Measurements from ENCODE around the gene DACT2. TPM values are rescaled to one million over a fixed set of nuclear protein-coding genes. Genes with fewer than 3 reads are reported as not detected.

The DACT2 gene
- total RNA-seq, 1 donor from 2014 or later, result 0.36 TPM

DNA sequence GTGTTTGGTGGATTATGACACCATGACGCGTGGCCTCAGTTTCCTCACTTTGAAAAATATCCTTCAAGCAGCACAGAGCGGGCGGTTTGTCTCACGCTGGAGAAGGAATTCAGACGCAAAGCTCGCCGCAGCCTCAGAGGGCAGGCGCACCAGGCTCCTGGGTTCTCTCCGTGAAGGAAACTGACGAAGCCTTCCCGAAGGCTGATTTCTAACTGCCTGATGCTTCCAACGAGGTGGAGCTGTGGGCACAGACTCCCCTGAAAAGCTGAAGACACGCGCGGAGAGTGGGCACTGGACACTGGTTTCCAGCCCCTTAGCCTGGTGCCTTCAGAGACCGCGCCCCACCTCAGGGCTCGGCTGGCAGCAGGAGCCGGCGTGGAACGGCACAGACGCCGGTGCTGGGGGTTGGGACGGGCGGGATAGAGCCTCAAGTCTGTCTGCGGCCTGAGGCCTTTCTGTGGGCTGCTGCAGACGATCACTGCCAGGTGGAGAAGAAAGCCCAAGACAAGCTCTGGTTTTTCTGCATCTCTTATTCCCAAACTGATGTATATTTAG is 56.1 kb downstream of the DACT2 start:
- no peak overlapping the region for H3K4me3 ChIP-seq
- no peaks in the 10 kb centered on the region for H3K79me2 ChIP-seq (ENCODE audit: low read depth)
- Mint-ChIP-seq H3K9me3 (no peaks in the 10 kb centered on the region), H3K27ac (no peak overlapping the region), H3K36me3 (no peaks in the 10 kb centered on the region), H3K27me3 (ENCODE audit: insufficient read depth, low read depth) (peaks cover 2% of the 10 kb centered on the region), H3K4me1 (peaks cover 4% of the 10 kb centered on the region), H3K4me3 (no peak overlapping the region)
- DNase-seq (ENCODE audit: low spot score), result no peak
- H3K36me3 ChIP-seq, result no peaks in the 10 kb centered on the region
- H3K27ac ChIP-seq, result no peak overlapping the region
- no peak overlapping the region for H3K9ac ChIP-seq
- no peak overlapping the region for H3K4me2 ChIP-seq
- H2AFZ ChIP-seq (replicated peaks), result no peak overlapping the region
- no peaks in the 10 kb centered on the region for H4K20me1 ChIP-seq (ENCODE audit: low read depth)
- no peaks in the 10 kb centered on the region for H3K4me1 ChIP-seq
- H3K9me3 ChIP-seq (ENCODE audit: low read depth), result no peaks in the 10 kb centered on the region
- no peaks in the 10 kb centered on the region for H3F3A ChIP-seq (ENCODE audit: low read depth)
- H3K27me3 ChIP-seq, result no peaks in the 10 kb centered on the region
- no peak for TF ChIP-seq EZH2phosphoT487 (IDR thresholded peaks at IDR 0.05)
- no peak for TF ChIP-seq CTCF (IDR thresholded peaks at IDR 0.05)
- TF ChIP-seq EZH2 (IDR thresholded peaks at IDR 0.05), result no peak

DNA sequence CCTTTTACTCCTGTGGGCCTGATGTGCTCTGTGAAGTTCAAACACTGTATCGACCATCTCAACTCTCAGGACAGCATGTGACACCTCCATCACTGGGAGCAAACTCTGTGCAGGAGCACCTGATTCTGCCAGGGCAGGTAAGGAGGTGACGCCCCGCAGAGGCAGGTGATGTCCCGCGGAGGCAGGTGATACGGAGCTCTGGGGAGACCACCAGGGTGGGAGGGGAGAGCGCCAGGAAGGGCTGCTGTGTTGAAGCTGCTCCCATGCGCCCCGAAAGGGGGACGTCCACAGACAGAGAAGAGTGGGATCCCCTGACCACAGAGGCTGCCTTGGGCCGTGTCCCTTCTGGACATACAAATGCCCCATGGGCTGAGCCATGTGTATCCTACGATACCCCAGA is 58.3 kb downstream of the DACT2 start:
- H3K79me2 ChIP-seq (ENCODE audit: low read depth), result no peaks in the 10 kb centered on the region
- H3K27ac ChIP-seq, result no peak overlapping the region
- H3K9me3 ChIP-seq (ENCODE audit: low read depth), result no peaks in the 10 kb centered on the region
- H2AFZ ChIP-seq (replicated peaks), result no peak overlapping the region
- no peaks in the 10 kb centered on the region for H3F3A ChIP-seq (ENCODE audit: low read depth)
- H3K4me1 Mint-ChIP-seq, result peaks cover 4% of the 10 kb centered on the region
- no peak overlapping the region for H3K4me2 ChIP-seq
- no peaks in the 10 kb centered on the region for H4K20me1 ChIP-seq (ENCODE audit: low read depth)
- no peak for TF ChIP-seq CTCF (IDR thresholded peaks at IDR 0.05)
- no peak for TF ChIP-seq EZH2phosphoT487 (IDR thresholded peaks at IDR 0.05)
- no peak for TF ChIP-seq EZH2 (IDR thresholded peaks at IDR 0.05)
- H3K9me3 Mint-ChIP-seq, result peaks cover 2% of the 10 kb centered on the region
- no peaks in the 10 kb centered on the region for H3K36me3 ChIP-seq
- no peaks in the 10 kb centered on the region for H3K36me3 Mint-ChIP-seq
- H3K27me3 Mint-ChIP-seq (ENCODE audit: insufficient read depth, low read depth), result peaks cover 2% of the 10 kb centered on the region
- H3K9ac ChIP-seq, result no peak overlapping the region
- H3K27me3 ChIP-seq, result no peaks in the 10 kb centered on the region
- no peaks in the 10 kb centered on the region for H3K4me1 ChIP-seq
- no peak for DNase-seq (ENCODE audit: low spot score)
- H3K4me3 ChIP-seq, result no peak overlapping the region
- no peak overlapping the region for H3K4me3 Mint-ChIP-seq
- no peak overlapping the region for H3K27ac Mint-ChIP-seq

DNA sequence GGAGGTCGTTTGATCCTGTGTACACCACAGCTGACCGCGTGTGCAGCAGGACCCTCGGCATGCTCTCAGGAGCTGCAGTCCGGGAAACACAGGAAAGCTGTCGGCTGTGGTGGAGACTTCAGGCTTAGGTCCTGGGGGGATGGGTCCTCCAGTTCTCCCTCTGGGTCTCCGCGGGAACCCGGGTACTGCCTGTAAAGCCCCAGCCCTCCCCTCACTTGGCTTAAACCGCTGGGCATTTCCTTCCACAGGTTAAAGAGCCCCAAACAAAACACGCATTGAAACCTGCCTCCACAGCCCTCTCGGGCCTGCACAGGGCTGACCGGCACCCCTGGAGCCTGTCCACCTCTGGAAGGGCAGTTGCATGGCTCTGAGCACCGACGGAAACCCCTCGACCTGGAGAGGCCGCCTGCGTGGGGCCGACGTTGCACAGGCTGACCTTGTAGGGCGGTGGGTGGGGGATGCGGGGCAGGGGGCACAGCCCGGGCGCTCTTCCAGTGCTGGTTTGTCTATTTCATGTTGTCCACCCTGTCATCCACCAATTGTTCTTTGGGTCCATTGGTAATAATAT is 59.1 kb downstream of the DACT2 start:
- Histone ChIP-seq H3K9ac (no peak overlapping the region), H3K27me3 (no peaks in the 10 kb centered on the region), H3K27ac (no peak overlapping the region), H3K4me2 (no peak overlapping the region), H3K9me3 (ENCODE audit: low read depth) (no peaks in the 10 kb centered on the region), H3K4me1 (no peaks in the 10 kb centered on the region), H3F3A (ENCODE audit: low read depth) (no peaks in the 10 kb centered on the region), H3K79me2 (ENCODE audit: low read depth) (no peaks in the 10 kb centered on the region), H4K20me1 (ENCODE audit: low read depth) (no peaks in the 10 kb centered on the region), H2AFZ (replicated peaks) (no peak overlapping the region), H3K36me3 (no peaks in the 10 kb centered on the region), H3K4me3 (no peak overlapping the region)
- Mint-ChIP-seq H3K27ac (no peak overlapping the region), H3K36me3 (no peaks in the 10 kb centered on the region), H3K9me3 (peaks cover 9% of the 10 kb centered on the region), H3K4me1 (peaks cover 4% of the 10 kb centered on the region), H3K4me3 (no peak overlapping the region), H3K27me3 (ENCODE audit: insufficient read depth, low read depth) (peaks cover 2% of the 10 kb centered on the region)
- no peak for DNase-seq (ENCODE audit: low spot score)
- TF ChIP-seq EZH2 (IDR thresholded peaks at IDR 0.05), result no peak
- TF ChIP-seq CTCF (IDR thresholded peaks at IDR 0.05), result no peak
- TF ChIP-seq EZH2phosphoT487 (IDR thresholded peaks at IDR 0.05), result no peak

Measured in neural progenitor cell (in vitro differentiated cells).